Fibroblast of skin of left biceps (primary cell): ENCODE data around the gene ZNF791.
"Not testable (repeated sequence)": the region's sequence is repeated elsewhere in the genome, so short reads cannot be mapped to it uniquely, and the experiment has no call there.

Source experiments
- DNase-seq, 2 experiments: peaks; one replicate each; pipeline ENCODE4 v3.0.0-alpha.2; 2013; ENCODE audit warnings: low read depth in 2 of 2

The ZNF791 gene

GRCh38 chr19:12629215-12629614, 18.5 kb downstream of the ZNF791 start:
- DNase-seq = no peak

GRCh38 chr19:12636631-12637030, 25.9 kb downstream of the ZNF791 start:
- DNase-seq = no peak

DNA sequence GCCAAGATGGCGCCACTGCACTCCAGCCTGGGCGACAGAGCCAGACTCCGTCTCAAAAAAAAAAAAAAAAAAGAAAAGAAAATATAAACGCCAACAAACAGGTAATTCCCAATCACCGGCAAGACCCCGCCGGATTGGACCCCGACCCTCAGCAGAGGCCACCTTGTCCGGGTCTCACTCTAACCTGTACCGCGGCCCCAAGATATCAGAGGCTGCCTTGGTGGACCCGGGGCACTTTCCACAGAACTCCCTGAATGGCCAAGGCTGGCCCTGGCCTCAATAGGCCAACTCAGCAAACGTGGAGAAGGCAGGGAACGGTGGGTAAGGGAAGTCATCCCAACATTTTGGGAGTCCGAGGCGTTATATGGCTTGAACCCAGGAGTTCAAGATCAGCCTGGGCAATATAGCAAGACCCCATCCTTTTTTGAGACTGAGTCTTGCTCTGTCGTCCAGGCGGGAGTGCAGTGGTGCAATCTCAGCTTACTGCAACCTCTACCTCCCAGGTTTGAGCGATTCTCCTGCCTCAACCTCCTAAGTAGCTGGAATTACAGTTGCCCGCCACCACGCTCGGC, 28.0 kb downstream of the ZNF791 start:
- DNase-seq = no peak

DNA sequence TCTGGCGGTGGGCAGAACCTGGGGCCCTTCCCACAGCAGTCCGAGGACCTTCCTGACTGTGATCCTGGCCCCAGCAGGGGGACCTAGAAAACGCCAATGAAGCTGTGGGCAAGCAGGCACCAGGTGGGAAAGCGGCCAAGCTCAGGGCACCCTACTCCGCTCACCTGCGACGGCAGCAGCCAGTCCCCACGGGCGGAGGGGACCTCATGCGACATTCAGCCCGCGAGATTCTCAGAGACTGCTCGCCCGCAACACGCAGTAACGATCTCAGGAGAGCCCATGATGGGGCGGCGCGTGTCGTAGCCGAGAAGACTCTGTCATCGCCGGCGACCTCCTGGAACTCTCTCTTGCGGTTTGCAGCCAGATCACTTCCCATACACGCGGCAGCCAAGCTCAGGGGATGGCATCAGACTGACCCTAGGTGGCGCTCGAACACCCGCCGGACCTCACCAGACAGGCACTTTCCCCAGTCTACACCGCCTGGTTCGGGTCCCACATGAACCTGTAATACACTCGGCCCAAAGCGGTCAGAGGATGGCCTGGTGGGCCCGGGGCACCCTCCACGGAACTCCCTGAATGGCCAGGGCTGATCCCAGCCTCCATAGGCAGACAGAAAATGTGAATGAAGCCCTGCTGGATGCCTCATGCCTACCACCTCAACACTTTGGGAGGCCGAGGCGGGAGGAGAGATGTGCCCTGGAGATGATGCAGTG, 29.3 kb downstream of the ZNF791 start:
- peak; percentile 20 to 24 for DNase-seq

GRCh38 chr19:12641456-12641855, 30.7 kb downstream of the ZNF791 start:
- no peak for DNase-seq

GRCh38 chr19:12642506-12642905, 31.8 kb downstream of the ZNF791 start:
- DNase-seq = no peak

DNA sequence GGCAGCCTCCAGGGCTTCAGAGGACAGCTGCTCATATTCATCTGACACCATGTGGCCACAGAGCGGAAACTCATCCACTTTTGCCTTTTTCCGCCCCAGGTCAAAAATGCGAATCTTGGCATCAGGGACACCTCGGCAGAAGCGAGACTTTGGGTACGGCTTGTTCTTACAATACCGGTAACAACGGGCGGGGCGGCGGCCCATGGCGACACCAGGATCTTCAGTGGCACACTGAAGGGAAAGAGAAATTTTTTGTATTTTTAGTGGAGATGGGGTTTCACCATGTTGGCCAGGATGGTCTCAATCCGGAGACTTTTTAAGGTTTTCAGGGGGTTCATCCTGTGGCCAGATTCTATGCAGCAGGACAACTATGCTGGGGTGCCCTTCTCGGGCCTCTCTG, 33.0 kb downstream of the ZNF791 start:
- DNase-seq = not testable (repeated sequence)

DNA sequence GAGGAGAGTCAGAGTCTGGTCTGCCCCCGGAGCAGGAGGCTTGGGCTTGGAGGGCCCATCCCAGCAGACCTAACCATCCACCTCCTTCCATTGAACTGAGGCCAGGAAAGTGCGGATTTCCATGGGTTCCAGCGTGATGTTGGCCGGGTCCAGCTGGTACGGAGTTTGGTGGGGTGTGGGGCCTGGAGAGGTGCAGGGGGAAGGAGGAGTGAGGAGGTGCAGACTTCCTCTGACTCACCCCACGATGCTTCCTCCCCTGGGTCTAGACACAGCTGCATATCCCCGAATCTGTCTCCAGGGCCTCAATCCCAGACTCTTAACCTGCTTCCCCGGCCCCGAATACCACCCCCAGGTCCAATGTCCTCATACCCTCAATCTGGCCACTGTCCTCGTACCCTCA, 35.8 kb downstream of the ZNF791 start:
- DNase-seq = no peak

- no peak for DNase-seq
These were observed 36.3 kb downstream of the ZNF791 start for GRCh38 chr19:12647047-12647446.

DNA sequence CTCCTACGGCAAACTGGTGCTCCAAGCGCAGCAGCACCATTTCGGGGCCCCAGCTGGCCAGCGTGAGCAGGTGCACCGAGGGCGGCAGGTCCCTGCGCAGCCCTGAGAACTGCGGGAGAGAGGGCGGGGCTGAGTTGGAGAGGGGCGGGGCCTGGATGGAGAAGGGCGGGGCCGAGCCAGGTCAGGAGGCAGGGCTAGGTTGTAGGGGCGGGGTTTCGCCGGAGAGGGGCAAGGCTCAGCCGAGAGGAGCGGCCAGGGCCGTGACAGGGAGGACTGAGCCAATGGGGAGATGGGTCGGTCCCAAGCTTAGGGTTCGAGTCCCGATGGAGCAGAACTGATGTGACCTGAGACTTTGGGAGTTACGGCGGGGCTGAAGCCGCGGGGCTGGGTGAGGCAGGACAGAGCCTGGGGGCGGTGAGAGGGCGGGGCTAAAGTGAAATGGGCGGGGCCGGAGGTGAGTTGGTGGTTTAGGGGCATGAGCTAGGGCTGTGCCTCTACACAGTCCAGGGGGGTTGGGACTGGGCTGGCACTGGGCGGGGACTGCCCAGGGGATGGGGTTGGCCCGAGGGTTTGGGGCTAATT, 36.9 kb downstream of the ZNF791 start:
- DNase-seq = no peak

DNA sequence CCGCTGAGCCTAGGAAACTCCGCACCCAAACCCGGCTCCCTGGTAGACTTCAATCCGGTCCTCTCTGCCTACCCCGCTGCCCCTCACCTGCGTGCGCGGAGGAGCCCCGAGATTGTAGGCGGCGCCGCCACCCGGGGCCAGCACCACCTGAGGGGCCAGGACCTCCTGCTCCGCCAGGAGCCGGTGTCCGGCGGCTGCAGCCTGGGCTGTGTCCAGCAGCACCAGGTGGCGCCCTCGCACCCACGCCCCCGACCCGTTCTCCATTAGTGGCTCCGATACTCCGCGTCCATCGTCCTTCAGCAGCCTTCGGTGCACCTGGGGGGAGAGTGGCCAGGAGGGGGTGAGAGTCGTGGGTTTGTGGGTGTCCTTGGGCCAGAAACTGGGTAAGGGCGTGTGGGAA, 37.4 kb downstream of the ZNF791 start:
- no peak for DNase-seq

GRCh38 chr19:12649941-12650340, 39.2 kb downstream of the ZNF791 start:
- no peak for DNase-seq

- no peak for DNase-seq
These were observed 41.5 kb downstream of the ZNF791 start for GRCh38 chr19:12652219-12652618.

GRCh38 chr19:12655546-12655945, 44.8 kb downstream of the ZNF791 start:
- no peak for DNase-seq

DNA sequence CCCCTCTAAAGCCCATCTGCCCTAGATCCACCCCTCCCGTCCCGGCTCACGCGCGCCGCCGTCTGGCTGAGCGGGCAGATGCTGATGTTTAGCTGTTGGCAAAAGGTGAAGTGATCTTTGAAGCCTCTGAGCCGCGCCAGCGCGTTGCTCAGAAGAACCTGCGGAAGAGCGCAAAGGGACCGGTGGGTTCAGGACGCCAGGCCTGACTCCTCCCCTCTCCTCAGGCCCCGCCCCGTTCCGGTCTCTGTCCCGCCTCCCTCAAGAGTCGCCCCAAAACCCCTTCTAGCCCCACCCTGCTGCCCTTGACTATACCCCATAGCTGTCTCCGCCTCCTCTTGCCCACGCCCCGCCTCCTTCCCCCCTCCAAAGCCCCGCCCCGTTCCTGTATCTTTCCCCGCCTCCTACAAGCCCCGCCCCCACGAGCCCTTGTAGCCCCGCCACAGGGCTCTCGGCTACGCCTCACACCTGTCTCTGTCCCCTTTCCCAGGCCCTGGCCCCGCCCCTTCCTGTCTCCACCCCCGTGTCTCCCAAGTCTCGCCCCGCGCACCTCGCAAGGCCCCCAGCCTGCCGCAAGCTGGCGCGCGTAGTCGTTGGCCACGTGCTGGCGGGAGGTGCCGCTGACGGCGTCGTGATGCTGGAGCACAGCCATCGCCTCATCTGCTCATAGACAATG, 46.3 kb downstream of the ZNF791 start:
- no peak for DNase-seq

GRCh38 chr19:12657966-12658365, 47.2 kb downstream of the ZNF791 start:
- no peak for DNase-seq

- DNase-seq = no peak
These were observed 50.3 kb downstream of the ZNF791 start for GRCh38 chr19:12660980-12661379.

DNA sequence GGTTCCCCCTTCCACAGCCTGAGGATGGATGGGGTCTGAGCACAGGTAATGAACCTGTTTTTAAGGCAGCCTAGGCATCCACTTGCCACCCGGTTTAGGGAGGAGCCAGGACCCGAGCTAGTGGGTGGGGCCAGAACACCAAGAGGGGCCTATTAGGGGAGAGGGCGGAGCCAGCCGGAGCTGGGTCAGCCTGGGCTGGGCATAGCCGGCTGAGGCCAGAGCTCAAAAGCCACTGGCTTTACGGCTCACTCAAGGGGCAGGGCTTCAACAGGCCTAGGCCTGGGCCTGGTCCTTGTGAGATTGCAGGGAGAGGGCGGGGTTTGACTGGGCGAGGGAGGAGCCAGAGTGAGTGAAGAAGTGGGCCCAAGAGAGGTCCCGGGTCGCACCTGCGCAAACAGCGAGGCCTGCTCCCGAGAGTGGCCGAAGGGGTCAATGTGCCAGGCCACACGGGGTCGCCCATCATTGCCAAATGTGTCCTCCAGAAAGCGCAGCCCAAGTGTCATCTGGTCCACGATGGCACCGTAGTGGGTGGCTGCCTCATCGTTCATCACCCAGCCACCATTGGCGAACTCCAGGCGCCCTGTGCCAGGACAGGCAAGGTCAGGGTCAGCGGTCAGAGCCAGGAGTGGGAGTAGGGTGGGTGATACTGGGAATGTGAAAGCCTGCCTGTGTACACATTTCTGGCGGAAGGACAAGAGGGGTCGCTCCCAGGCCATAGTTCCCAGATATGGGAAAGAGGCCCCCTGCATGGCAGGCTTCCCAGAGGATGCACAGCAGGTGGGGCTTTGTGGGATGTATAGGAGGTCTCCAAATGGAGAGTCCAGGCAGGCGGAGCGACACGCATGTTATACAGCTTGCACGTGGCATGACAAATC, 53.9 kb downstream of the ZNF791 start:
- no peak for DNase-seq

GRCh38 chr19:12665281-12665573, 54.5 kb downstream of the ZNF791 start:
- DNase-seq = no peak

DNA sequence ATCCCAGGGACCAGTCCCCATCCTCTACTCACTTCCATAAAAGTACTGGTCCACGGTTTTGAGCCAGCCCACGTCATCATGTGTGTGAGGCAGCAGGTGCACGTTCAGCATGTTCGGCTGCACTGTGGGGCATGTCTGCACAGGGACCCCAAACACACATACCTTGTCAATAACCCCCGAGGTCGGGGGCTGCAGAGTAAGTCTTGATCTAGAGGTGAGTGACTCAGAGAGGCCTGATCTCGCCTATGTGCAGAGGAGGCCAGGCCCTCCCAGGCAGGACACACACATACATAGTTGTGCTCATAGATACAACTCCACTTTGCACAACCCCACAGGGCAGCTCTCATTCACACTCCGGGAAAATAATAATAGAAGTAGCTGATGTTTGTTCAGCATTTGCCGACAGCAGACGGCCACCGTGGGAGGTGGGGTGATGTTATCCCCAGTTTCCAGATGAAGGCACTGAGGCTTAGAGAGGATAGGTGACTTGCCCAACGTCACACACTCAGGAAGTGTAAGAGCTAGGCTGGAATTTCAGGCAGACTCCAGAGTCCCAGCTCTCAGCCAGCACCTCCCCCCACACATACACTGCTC, 55.0 kb downstream of the ZNF791 start:
- DNase-seq = no peak

GRCh38 chr19:12666265-12667048, 55.7 kb downstream of the ZNF791 start, which contains the start of the genes MAN2B1 and WDR83:
Gene MAN2B1 (minus strand): TSS chr19:12666742. CDS start chr19:12666701, 41 bp downstream.
Gene WDR83 (plus strand): TSS chr19:12666807. CDS start chr19:12669791, 2,984 bp downstream.
- no peak for DNase-seq
